H1 (cell line): ENCODE data around the gene TMEM135. TPM values are rescaled to one million over a fixed set of nuclear protein-coding genes. Genes with fewer than 3 reads are reported as not detected.

Experiments used
- CTCF ChIA-PET: fragments of 300-600 bp; sonication (Branson Sonifier 250); formaldehyde crosslinking; loops from one replicate; lab custom pipeline; 2021; ENCODE audit not compliant: partially characterized antibody; lab: Charles Lee
- POLR2A ChIA-PET: fragments of 300-600 bp; sonication (Branson Sonifier 250); formaldehyde crosslinking; loops from one replicate; lab custom pipeline; 2021; ENCODE audit warnings: inconsistent platforms; ENCODE audit not compliant: partially characterized antibody; lab: Charles Lee
- DNase-seq, 2 experiments: peaks; one replicate each; pipeline versions ENCODE4 v3.0.0 to v3.0.0-alpha.2; 2010 to 2022; ENCODE audit warnings: low spot score in 2 of 2, low read depth in 1 of 2, mixed read lengths in 1 of 2
- FAIRE-seq: peaks from 2 replicates; lab custom pipeline; 2011; peaks lifted over from hg19 to GRCh38; lab: Jason Lieb, UNC
- H2AFZ ChIP-seq: 2 replicates; pipeline ENCODE4 v1.8.1; 2012; ENCODE audit warnings: low read length, inconsistent platforms
- H2AK5ac ChIP-seq: 2 replicates; pipeline ENCODE4 v1.6.1; 2013; ENCODE audit warnings: low read depth, low read length
- H2BK120ac ChIP-seq: replicated peaks from 2 replicates; pipeline ENCODE3; 2013; ENCODE audit warnings: low read depth, low read length, inconsistent platforms
- H2BK12ac ChIP-seq: 2 replicates; pipeline ENCODE4 v1.6.1; 2013; ENCODE audit warnings: low read depth, low read length
- H2BK15ac ChIP-seq: 2 replicates; pipeline ENCODE4 v1.6.1; 2013; ENCODE audit warnings: low read length
- H2BK20ac ChIP-seq: 2 replicates; pipeline ENCODE4 v1.6.1; 2013; ENCODE audit warnings: low read length
- H2BK5ac ChIP-seq: 2 replicates; pipeline ENCODE4 v1.6.1; 2013; ENCODE audit warnings: low read depth, low read length
- H3K14ac ChIP-seq: 2 replicates; pipeline ENCODE4 v1.6.1; 2013; ENCODE audit warnings: inconsistent platforms; ENCODE audit not compliant: insufficient read length
- H3K18ac ChIP-seq: 2 replicates; pipeline ENCODE4 v1.6.1; 2013; ENCODE audit warnings: low read length; ENCODE audit errors: extremely low read depth
- H3K23ac ChIP-seq: 2 replicates; pipeline ENCODE4 v1.6.1; 2013; ENCODE audit warnings: inconsistent platforms; ENCODE audit not compliant: insufficient read length
- H3K23me2 ChIP-seq: 2 replicates; pipeline ENCODE4 v1.6.1; 2013; ENCODE audit warnings: low read depth, low read length
- H3K27ac ChIP-seq: 2 replicates; pipeline ENCODE4 v1.6.1; 2011; ENCODE audit warnings: low read depth, low read length, inconsistent platforms
- H3K27me3 ChIP-seq, 4 experiments: replicated peaks in 1 of 4; 1 replicate in 1 of 4; 2 replicates in 3 of 4; pipeline versions ENCODE4 v1.6.1 to v1.8.1; 2011 to 2013; ENCODE audit warnings: low read length in 3 of 4, mild to moderate bottlenecking in 3 of 4, inconsistent platforms in 2 of 4, mixed read lengths in 2 of 4, moderate library complexity in 1 of 4; ENCODE audit not compliant: control insufficient read depth in 3 of 4, insufficient read depth in 3 of 4; ENCODE audit errors: extremely low read depth in 1 of 4
- H3K36me3 ChIP-seq, 4 experiments: 2 replicates each; pipeline versions ENCODE4 v1.6.1 to v1.8.1; 2011 to 2013; ENCODE audit warnings: mild to moderate bottlenecking in 4 of 4, low read length in 3 of 4, moderate library complexity in 2 of 4, control low read depth in 1 of 4, inconsistent platforms in 1 of 4; ENCODE audit not compliant: insufficient read depth in 4 of 4, control insufficient read depth in 2 of 4
- H3K4ac ChIP-seq: replicated peaks from 2 replicates; pipeline ENCODE3; 2013; ENCODE audit warnings: low read length, low read depth, mixed read lengths, inconsistent platforms; ENCODE audit not compliant: insufficient read length
- H3K4me1 ChIP-seq, 4 experiments: replicated peaks in 1 of 4; 1 replicate in 1 of 4; 2 replicates in 3 of 4; pipeline versions ENCODE4 v1.6.1 to v1.8.1; 2011 to 2013; ENCODE audit warnings: low read length in 3 of 4, inconsistent platforms in 2 of 4, mixed read lengths in 1 of 4; ENCODE audit not compliant: insufficient read depth in 4 of 4, control insufficient read depth in 3 of 4
- H3K4me2 ChIP-seq, 2 experiments: 2 replicates each; pipeline versions ENCODE4 v1.6.1 to v1.8.1; 2011 to 2013; ENCODE audit warnings: low read depth in 2 of 2, low read length in 2 of 2, control low read depth in 1 of 2, inconsistent platforms in 1 of 2, mild to moderate bottlenecking in 1 of 2; ENCODE audit not compliant: insufficient read depth in 1 of 2
- H3K4me3 ChIP-seq, 4 experiments: fragments of 200-600, 300-600 bp in 1 of 4; sonication (generic), shearing (Covaris generic), sonication (Bioruptor Twin) in 1 of 4; 2 replicates each; pipeline versions ENCODE4 v1.5.1 to v1.8.1; 2011 to 2016; ENCODE audit warnings: low read length in 4 of 4, low read depth in 3 of 4, control low read depth in 2 of 4, inconsistent platforms in 2 of 4, mild to moderate bottlenecking in 2 of 4, mixed read lengths in 1 of 4, moderate library complexity in 1 of 4; ENCODE audit not compliant: insufficient read depth in 2 of 4; ENCODE audit errors: extremely low read depth in 1 of 4
- H3K56ac ChIP-seq: replicated peaks from 2 replicates; pipeline ENCODE3; 2013; ENCODE audit warnings: low read depth, mild to moderate bottlenecking, mixed read lengths, low read length, inconsistent platforms; ENCODE audit not compliant: insufficient read length
- H3K79me1 ChIP-seq: 2 replicates; pipeline ENCODE4 v1.6.1; 2013; ENCODE audit warnings: low read depth, low read length, control low read depth
- H3K79me2 ChIP-seq, 2 experiments: 2 replicates each; pipeline versions ENCODE4 v1.6.1 to v1.8.1; 2012 to 2013; ENCODE audit warnings: low read length in 2 of 2, mild to moderate bottlenecking in 2 of 2, inconsistent platforms in 1 of 2; ENCODE audit not compliant: insufficient read depth in 2 of 2, control insufficient read depth in 1 of 2
- H3K9ac ChIP-seq, 4 experiments: replicated peaks in 1 of 4; 1 replicate in 1 of 4; 2 replicates in 3 of 4; pipeline versions ENCODE4 v1.6.1 to v1.8.1; 2011 to 2013; ENCODE audit warnings: low read depth in 3 of 4, low read length in 3 of 4, control low read depth in 2 of 4, mild to moderate bottlenecking in 2 of 4, moderate library complexity in 2 of 4, inconsistent platforms in 1 of 4; ENCODE audit errors: extremely low read depth in 1 of 4
- H3K9me3 ChIP-seq, 2 experiments: 2 replicates each; pipeline versions ENCODE4 v1.6.1 to v1.8.1; 2012 to 2013; ENCODE audit warnings: mild to moderate bottlenecking in 2 of 2, moderate library complexity in 2 of 2, control low read depth in 1 of 2, inconsistent platforms in 1 of 2, low read depth in 1 of 2, low read length in 1 of 2, mixed read lengths in 1 of 2; ENCODE audit not compliant: insufficient read depth in 2 of 2
- H4K20me1 ChIP-seq, 2 experiments: replicated peaks in 1 of 2; 2 replicates each; pipeline versions ENCODE3 to v1.8.1; 2011 to 2013; ENCODE audit warnings: inconsistent platforms in 2 of 2, low read length in 2 of 2, mild to moderate bottlenecking in 1 of 2; ENCODE audit not compliant: insufficient read depth in 2 of 2, control insufficient read depth in 1 of 2
- H4K5ac ChIP-seq: 2 replicates; pipeline ENCODE4 v1.6.1; 2013; ENCODE audit warnings: low read length, low read depth, mixed read lengths, inconsistent platforms; ENCODE audit not compliant: insufficient read length
- H4K8ac ChIP-seq: 2 replicates; pipeline ENCODE4 v1.8.0; 2013; ENCODE audit warnings: mild to moderate bottlenecking, moderate library complexity, low read length, inconsistent platforms; ENCODE audit not compliant: insufficient read depth; ENCODE audit errors: extremely low read depth
- H4K91ac ChIP-seq: replicated peaks from 2 replicates; pipeline ENCODE3; 2013; ENCODE audit warnings: low read length, mixed read lengths, inconsistent platforms; ENCODE audit not compliant: insufficient read length
- EGR1 ChIP-seq: IDR thresholded peaks from 2 replicates; pipeline ENCODE4 v1.6.1; 2011; ENCODE audit warnings: low read depth, low read length, borderline replicate concordance
- MAFK ChIP-seq: IDR thresholded peaks from 2 replicates; pipeline ENCODE4 v1.6.1; 2012; ENCODE audit warnings: low read depth, mild to moderate bottlenecking, improper control_type of control experiment, low read length
- MAX ChIP-seq: IDR thresholded peaks from 2 replicates; pipeline ENCODE4 v1.6.1; 2012; ENCODE audit warnings: inconsistent platforms
- TAF1 ChIP-seq: IDR thresholded peaks from 2 replicates; pipeline ENCODE4 v1.6.1; 2011; ENCODE audit warnings: mild to moderate bottlenecking, low read depth, low read length
- TAF7 ChIP-seq: optimal IDR thresholded peaks from 2 replicates; pipeline ENCODE3; 2011; ENCODE audit warnings: low read depth, mild to moderate bottlenecking, inconsistent platforms, low read length, moderate library complexity, borderline replicate concordance
- TEAD4 ChIP-seq: IDR thresholded peaks from 2 replicates; pipeline ENCODE4 v1.6.1; 2012; ENCODE audit warnings: low read depth, low read length, inconsistent platforms, mixed read lengths
- WGBS, 2 experiments: shearing (Covaris generic) in 1 of 2; methylation state at CpG; one replicate each; pipeline versions ENCODE4 v1.1.6 to v1.1.7; 2013 to 2015; ENCODE audit warnings: low lambda C conversion rate in 2 of 2, mixed read lengths in 2 of 2, inconsistent platforms in 1 of 2, low coverage in 1 of 2, missing lambda C conversion rate in 1 of 2; ENCODE audit not compliant: insufficient replicate concordance in 2 of 2, insufficient coverage in 1 of 2, insufficient read length in 1 of 2; ENCODE audit errors: extremely low coverage in 1 of 2, missing lambda C conversion rate in 1 of 2; 5-methylcytosine and 5-hydroxymethylcytosine counted together
- polyA plus RNA-seq, 7 experiments: library from polyadenylated mRNA; depleted of rRNA in 3 of 7; stranded (reverse) in 5 of 7; unstranded in 2 of 7; fragments of >200 nt in 5 of 7; fragments of 200-250 nt in 2 of 7; gene quantifications; 1 replicate in 5 of 7; 2 replicates in 1 of 7; 4 replicates in 1 of 7; pipeline versions ENCODE4 v1.2.1 to v1.2.3, GENCODE V29; 2011 to 2013; ENCODE audit warnings: missing spikeins in 2 of 7, mixed read lengths in 2 of 7
- total RNA-seq: library from RNA; stranded (reverse); fragmentation: NEBNext Ultra II Directional; extraction: Animal tissue kit (Norgen Biotek cat#: 25700); gene quantifications from 2 replicates; pipeline ENCODE4 v1.2.1, GENCODE V29; 2021

The TMEM135 gene
- total and polyA plus RNA-seq, 2 of the 8 experiments (the other 6 are each of a cell fraction or from before 2014, with no cell fraction given), result 9.3 to 31.3 TPM

DNA sequence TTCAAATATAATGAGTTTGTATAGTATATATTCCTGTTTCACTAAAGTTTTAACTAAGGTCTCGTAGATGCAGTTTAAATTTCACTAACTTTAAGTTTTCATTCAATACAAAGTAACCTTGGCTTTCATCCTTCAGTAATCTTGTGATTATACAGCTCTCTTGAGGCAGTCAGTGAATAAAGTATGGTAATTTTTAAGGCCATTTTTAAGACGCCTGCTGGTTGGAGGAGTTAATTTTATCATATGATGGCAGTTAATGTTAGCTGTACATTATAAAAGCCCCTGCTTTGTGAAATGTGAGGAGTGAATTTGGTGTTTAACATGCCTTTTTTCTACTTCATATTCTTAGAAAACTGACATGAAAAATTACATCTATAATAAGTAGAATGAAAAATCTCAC lies 163.6 kb downstream of the TMEM135 start:
- H4K5ac ChIP-seq, result no peak overlapping the region
- no peak overlapping the region for H2BK12ac ChIP-seq
- H3K18ac ChIP-seq, result no peak overlapping the region
- POLR2A ChIA-PET, result no interaction called here
- H3K9ac ChIP-seq, result no peak overlapping the region
- H3K14ac ChIP-seq, result no peak overlapping the region
- no peaks in the 10 kb centered on the region for H3K79me1 ChIP-seq
- H3K56ac ChIP-seq, result no peak overlapping the region
- H4K20me1 ChIP-seq, result no peaks in the 10 kb centered on the region
- no peak overlapping the region for H3K23ac ChIP-seq
- no peak overlapping the region for H3K4ac ChIP-seq
- no peak overlapping the region for H3K27ac ChIP-seq
- H3K23me2 ChIP-seq, result no peaks in the 10 kb centered on the region
- no peaks in the 10 kb centered on the region for H3K79me2 ChIP-seq
- CTCF ChIA-PET, result interaction anchor here (1.0 kb wide), 1 partner anchor 9 kb away, joined by 3 read pairs; no protein-coding TSS in a partner anchor
- H3K9me3 ChIP-seq, result no peaks in the 10 kb centered on the region
- H2BK15ac ChIP-seq, result no peak overlapping the region
- no peak for FAIRE-seq
- H2AK5ac ChIP-seq, result no peak overlapping the region
- no peaks in the 10 kb centered on the region for H3K36me3 ChIP-seq
- H3K4me3 ChIP-seq, result no peak overlapping the region
- TF ChIP-seq MAFK (no peak), TAF1 (no peak), EGR1 (no peak), TAF7 (no peak), TEAD4 (no peak), MAX (no peak)
- TF ChIP-seq, all 59 proteins: peak for 0
- H2BK120ac ChIP-seq, result no peak overlapping the region
- H2AFZ ChIP-seq, result no peak overlapping the region
- H4K8ac ChIP-seq, result no peak overlapping the region
- H3K4me2 ChIP-seq, result no peak overlapping the region
- no peak overlapping the region for H2BK5ac ChIP-seq
- no peak for DNase-seq
- 89% methylated on average over 2 of the region's 2 CpGs; no CpG with 5 or more reads in 1 of the 2 experiments for WGBS, 2 experiments
- H3K4me1 ChIP-seq, result no peaks in the 10 kb centered on the region
- no peak overlapping the region for H2BK20ac ChIP-seq
- no peaks in the 10 kb centered on the region for H3K27me3 ChIP-seq
- H4K91ac ChIP-seq, result no peak overlapping the region
